ENCODE results near the gene TTLL3. TPM values are rescaled to one million over a fixed set of nuclear protein-coding genes. Genes with fewer than 3 reads are reported as not detected.
A peak's percentile ranks its signal among the peaks of the same experiment; 100 is the strongest.

Gene TTLL3
- total and polyA plus RNA-seq, 2 of the 13 experiments (the other 11 are each of a cell fraction or from before 2014, with no cell fraction given), result 9.5 to 51.2 TPM

DNA sequence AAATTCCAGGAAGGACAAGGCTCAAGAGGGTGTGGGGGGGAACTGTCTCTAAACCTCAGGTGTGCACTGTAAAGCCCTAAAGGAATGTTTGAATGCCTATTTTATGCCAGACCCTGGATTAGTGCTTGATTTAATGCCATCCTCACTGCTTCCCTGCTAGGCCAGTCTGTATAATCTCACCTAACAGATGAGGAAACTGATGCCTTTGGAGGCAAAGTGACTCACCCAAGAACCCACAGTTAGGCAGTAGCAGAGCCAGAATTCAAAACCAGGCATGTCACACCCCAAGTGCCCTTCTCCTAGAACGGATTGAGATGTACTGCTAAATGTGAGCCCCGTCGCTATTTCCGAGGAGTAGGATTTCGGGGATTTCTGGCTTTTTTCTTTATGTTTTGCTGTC, 48.1 kb upstream of the TTLL3 start (continued):
- TF ChIP-seq, protein P1, sequence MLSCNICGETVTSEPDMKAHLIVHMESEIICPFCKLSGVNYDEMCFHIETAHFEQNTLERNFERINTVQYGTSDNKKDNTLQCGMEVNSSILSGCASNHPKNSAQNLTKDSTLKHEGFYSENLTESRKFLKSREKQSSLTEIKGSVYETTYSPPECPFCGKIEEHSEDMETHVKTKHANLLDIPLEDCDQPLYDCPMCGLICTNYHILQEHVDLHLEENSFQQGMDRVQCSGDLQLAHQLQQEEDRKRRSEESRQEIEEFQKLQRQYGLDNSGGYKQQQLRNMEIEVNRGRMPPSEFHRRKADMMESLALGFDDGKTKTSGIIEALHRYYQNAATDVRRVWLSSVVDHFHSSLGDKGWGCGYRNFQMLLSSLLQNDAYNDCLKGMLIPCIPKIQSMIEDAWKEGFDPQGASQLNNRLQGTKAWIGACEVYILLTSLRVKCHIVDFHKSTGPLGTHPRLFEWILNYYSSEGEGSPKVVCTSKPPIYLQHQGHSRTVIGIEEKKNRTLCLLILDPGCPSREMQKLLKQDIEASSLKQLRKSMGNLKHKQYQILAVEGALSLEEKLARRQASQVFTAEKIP (CRISPR knock-in tag; IDR thresholded peaks at IDR 0.05; ENCODE audit: borderline replicate concordance), result no peak
- no peak for TF ChIP-seq ZNF510 (CRISPR knock-in tag; IDR thresholded peaks at IDR 0.05; ENCODE audit: low read depth)
- TF ChIP-seq, protein P2, sequence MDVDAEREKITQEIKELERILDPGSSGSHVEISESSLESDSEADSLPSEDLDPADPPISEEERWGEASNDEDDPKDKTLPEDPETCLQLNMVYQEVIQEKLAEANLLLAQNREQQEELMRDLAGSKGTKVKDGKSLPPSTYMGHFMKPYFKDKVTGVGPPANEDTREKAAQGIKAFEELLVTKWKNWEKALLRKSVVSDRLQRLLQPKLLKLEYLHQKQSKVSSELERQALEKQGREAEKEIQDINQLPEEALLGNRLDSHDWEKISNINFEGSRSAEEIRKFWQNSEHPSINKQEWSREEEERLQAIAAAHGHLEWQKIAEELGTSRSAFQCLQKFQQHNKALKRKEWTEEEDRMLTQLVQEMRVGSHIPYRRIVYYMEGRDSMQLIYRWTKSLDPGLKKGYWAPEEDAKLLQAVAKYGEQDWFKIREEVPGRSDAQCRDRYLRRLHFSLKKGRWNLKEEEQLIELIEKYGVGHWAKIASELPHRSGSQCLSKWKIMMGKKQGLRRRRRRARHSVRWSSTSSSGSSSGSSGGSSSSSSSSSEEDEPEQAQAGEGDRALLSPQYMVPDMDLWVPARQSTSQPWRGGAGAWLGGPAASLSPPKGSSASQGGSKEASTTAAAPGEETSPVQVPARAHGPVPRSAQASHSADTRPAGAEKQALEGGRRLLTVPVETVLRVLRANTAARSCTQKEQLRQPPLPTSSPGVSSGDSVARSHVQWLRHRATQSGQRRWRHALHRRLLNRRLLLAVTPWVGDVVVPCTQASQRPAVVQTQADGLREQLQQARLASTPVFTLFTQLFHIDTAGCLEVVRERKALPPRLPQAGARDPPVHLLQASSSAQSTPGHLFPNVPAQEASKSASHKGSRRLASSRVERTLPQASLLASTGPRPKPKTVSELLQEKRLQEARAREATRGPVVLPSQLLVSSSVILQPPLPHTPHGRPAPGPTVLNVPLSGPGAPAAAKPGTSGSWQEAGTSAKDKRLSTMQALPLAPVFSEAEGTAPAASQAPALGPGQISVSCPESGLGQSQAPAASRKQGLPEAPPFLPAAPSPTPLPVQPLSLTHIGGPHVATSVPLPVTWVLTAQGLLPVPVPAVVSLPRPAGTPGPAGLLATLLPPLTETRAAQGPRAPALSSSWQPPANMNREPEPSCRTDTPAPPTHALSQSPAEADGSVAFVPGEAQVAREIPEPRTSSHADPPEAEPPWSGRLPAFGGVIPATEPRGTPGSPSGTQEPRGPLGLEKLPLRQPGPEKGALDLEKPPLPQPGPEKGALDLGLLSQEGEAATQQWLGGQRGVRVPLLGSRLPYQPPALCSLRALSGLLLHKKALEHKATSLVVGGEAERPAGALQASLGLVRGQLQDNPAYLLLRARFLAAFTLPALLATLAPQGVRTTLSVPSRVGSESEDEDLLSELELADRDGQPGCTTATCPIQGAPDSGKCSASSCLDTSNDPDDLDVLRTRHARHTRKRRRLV (CRISPR knock-in tag; IDR thresholded peaks at IDR 0.05), result no peak
- no peak for TF ChIP-seq ZNF572 (CRISPR knock-in tag; IDR thresholded peaks at IDR 0.05)
- TF ChIP-seq KLF13 (CRISPR knock-in tag; IDR thresholded peaks at IDR 0.05), result no peak
- no peak for TF ChIP-seq ZBTB20 (CRISPR knock-in tag; IDR thresholded peaks at IDR 0.05; ENCODE audit: borderline replicate concordance, low read depth)

DNA sequence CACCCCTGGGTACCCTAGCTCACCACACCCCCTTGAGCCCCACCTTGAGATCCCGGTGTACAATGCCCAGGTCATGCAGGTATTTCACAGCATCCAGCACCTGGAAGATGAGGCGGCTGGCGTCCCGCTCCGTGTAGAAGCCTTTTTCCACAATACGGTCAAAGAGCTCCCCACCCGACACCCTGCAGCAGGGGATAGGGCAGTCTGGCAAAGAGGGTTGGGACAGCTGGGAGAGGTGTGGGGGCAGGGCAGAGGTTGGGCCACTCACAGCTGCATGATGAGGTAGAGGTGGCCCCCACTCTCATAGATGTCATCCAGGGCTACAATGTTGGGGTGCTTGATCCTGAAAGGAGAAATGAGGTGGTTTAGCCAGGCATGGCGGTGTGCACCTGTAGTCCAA, 47.2 kb upstream of the TTLL3 start:
- Histone ChIP-seq H3K9ac (ENCODE audit: insufficient read depth, low read depth, low read length) (no peak overlapping the region), H3K79me2 (ENCODE audit: insufficient read depth, low read length) (no peaks in the 10 kb centered on the region), H3K4me1 (ENCODE audit: insufficient read depth, low read length) (peaks cover 7% of the 10 kb centered on the region), H2AFZ (ENCODE audit: low read length) (no peak overlapping the region), H3K4me2 (ENCODE audit: low read depth, low read length) (no peak overlapping the region), H3K9me3 (ENCODE audit: low read length) (no peaks in the 10 kb centered on the region), H3K4me3 (replicated peaks in 1 of 3; ENCODE audit: insufficient read depth in 1 of 3, low read depth in 2 of 3, low read length in 3 of 3) (no peak overlapping the region), H3K27ac (ENCODE audit: extremely low read length, insufficient read depth, low read length) (no peak overlapping the region), H3K36me3 (replicated peaks in 1 of 2; ENCODE audit: control insufficient read depth in 1 of 2, insufficient read depth in 2 of 2, low read length in 2 of 2) (peaks cover 4 to 55% of the 10 kb centered on the region in 2 experiments), H4K20me1 (ENCODE audit: insufficient read depth, low read length) (no peaks in the 10 kb centered on the region), H3K27me3 (ENCODE audit: control insufficient read depth in 1 of 2, insufficient read depth in 2 of 2, low read length in 2 of 2) (no peaks in the 10 kb centered on the region)
- in situ Hi-C loops (cut with HindIII; ENCODE audit: extremely low pct_ligation_motif_present, low pct_unique_long_range_greater_than_20kb) (no loop called here), intact Hi-C loops (cut with micrococcal nuclease; ENCODE audit: unreplicated experiment) (no loop called here)
- WGBS (ENCODE audit: low lambda C conversion rate), result 100% methylated on average over 7 of the region's 8 CpGs
- CTCF ChIA-PET (ENCODE audit: low intra/inter-chr PET ratio, low total read pairs), result no interaction called here
- BruUV-seq (replicated peaks), result no TSS peak
- DNase-seq (ENCODE audit: low spot score), result no peak
- no peak for ATAC-seq
- no peak for FAIRE-seq
- POLR2A ChIA-PET, result interaction anchor here (1.6 kb wide), 1 partner anchor 13 kb away, joined by 7 read pairs; the partner anchor contains the start of gene OGG1
- TF ChIP-seq, protein P3, sequence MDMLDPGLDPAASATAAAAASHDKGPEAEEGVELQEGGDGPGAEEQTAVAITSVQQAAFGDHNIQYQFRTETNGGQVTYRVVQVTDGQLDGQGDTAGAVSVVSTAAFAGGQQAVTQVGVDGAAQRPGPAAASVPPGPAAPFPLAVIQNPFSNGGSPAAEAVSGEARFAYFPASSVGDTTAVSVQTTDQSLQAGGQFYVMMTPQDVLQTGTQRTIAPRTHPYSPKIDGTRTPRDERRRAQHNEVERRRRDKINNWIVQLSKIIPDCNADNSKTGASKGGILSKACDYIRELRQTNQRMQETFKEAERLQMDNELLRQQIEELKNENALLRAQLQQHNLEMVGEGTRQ (IDR thresholded peaks at IDR 0.05; ENCODE audit: low read depth, low read length), result no peak
- TF ChIP-seq, protein P3 (CRISPR knock-in tag; IDR thresholded peaks at IDR 0.05; ENCODE audit: borderline replicate concordance), result no peak
- TF ChIP-seq AGO2 (optimal IDR thresholded peaks at IDR 0.05; ENCODE audit: low read depth, low read length) (peak; percentile 73), CENPX (CRISPR knock-in tag; IDR thresholded peaks at IDR 0.05) (no peak)

Data from HepG2 (cell line).